ENCODE measurements around the gene PPP6R3.

Gene PPP6R3

DNA sequence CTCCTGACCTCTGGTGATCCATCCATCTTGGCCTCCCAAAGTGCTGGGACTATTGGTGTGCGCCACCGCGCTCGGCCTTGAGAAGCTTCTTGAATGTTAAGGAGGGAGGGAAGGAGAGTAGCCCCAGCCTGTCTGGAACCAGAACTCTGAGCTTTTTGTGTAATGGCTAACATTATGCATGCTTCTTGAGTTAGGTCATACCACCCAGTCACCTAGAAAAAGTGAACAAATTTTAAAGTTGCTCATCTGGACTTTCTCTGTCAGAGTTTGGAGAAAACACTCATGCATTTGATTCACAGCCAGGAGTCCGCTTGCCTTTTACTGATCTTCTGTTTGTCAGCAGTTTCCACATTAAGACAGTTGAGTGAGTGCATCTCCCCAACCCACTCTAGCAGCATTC is 82.1 kb downstream of the PPP6R3 start:
- TF ChIP-seq, protein P1, sequence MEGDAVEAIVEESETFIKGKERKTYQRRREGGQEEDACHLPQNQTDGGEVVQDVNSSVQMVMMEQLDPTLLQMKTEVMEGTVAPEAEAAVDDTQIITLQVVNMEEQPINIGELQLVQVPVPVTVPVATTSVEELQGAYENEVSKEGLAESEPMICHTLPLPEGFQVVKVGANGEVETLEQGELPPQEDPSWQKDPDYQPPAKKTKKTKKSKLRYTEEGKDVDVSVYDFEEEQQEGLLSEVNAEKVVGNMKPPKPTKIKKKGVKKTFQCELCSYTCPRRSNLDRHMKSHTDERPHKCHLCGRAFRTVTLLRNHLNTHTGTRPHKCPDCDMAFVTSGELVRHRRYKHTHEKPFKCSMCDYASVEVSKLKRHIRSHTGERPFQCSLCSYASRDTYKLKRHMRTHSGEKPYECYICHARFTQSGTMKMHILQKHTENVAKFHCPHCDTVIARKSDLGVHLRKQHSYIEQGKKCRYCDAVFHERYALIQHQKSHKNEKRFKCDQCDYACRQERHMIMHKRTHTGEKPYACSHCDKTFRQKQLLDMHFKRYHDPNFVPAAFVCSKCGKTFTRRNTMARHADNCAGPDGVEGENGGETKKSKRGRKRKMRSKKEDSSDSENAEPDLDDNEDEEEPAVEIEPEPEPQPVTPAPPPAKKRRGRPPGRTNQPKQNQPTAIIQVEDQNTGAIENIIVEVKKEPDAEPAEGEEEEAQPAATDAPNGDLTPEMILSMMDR (IDR thresholded peaks at IDR 0.05; ENCODE audit: borderline replicate concordance, control extremely low read depth, extremely low read depth, insufficient read depth, missing control alignments) = no peak
- no peak for DNase-seq (ENCODE audit: low spot score)
- in situ Hi-C loops (cut with MboI; ENCODE audit: low sequenced_read_pairs, unreplicated experiment) = no loop called here

DNA sequence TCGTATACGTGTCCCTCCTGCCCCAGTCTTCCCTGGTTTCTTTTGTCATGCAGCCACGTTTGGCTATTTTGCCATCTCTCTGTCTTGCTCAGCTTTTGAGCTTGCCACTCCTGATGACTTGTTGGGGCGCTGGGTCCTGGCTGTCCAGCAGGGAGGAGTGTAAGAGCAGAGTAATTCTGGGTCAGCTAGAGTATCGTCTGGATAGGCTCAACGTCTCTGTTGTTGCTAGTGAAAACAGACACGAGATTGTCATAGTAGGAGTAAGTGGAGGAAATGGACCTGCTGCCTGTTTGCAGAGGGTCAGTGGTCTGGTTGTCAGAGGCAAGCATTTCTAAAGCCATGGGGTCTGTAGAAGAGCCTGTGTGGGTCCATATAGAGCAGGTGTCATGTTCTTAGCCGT is 83.0 kb downstream of the PPP6R3 start:
- TF ChIP-seq, protein P1 (IDR thresholded peaks at IDR 0.05; ENCODE audit: borderline replicate concordance, control extremely low read depth, extremely low read depth, insufficient read depth, missing control alignments) = no peak
- DNase-seq (ENCODE audit: low spot score) = no peak
- in situ Hi-C loops (cut with MboI; ENCODE audit: low sequenced_read_pairs, unreplicated experiment) = no loop called here

DNA sequence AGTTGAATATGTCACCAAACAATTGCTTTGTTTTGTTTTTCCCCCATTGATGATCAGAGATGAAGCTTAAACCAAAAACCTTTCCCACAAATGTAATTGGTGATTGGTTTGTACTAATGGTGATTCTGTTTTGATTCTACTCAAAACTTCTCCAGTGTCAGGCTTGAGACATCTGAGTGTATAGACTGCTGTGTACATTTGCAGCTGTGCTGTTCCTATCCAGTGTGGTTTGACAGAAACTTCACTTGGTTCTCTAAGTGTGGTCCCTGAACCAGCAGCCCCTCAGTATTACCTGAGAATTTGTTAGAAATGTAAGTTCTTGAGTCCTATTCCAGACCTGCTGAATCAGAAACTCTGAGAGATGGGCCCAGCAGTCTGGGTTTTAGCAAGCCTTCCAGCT is 84.8 kb downstream of the PPP6R3 start:
- in situ Hi-C loops (cut with MboI; ENCODE audit: low sequenced_read_pairs, unreplicated experiment) = no loop called here
- TF ChIP-seq, protein P1 (IDR thresholded peaks at IDR 0.05; ENCODE audit: borderline replicate concordance, control extremely low read depth, extremely low read depth, insufficient read depth, missing control alignments) = no peak
- DNase-seq (ENCODE audit: low spot score) = no peak

DNA sequence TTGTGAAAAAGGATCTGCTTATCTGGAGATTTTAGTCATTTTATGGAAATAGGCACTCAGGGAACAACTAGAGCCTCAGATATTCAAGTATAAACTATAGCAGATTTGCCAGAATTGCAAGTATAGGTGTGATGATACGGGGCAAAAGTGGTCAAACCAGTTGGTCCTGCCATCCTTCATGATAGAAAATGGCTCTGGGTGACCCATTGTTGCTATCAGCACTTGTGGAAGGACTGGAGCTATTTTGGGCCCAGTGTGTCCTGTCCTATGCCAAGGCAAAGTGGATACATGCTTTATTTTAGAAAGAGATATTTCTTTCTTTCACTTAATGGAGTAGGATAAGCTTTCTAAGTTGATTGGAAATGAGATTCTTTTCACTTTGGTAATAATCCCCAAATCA is 85.2 kb downstream of the PPP6R3 start:
- DNase-seq (ENCODE audit: low spot score) = no peak
- in situ Hi-C loops (cut with MboI; ENCODE audit: low sequenced_read_pairs, unreplicated experiment) = no loop called here
- TF ChIP-seq, protein P1 (IDR thresholded peaks at IDR 0.05; ENCODE audit: borderline replicate concordance, control extremely low read depth, extremely low read depth, insufficient read depth, missing control alignments) = no peak

DNA sequence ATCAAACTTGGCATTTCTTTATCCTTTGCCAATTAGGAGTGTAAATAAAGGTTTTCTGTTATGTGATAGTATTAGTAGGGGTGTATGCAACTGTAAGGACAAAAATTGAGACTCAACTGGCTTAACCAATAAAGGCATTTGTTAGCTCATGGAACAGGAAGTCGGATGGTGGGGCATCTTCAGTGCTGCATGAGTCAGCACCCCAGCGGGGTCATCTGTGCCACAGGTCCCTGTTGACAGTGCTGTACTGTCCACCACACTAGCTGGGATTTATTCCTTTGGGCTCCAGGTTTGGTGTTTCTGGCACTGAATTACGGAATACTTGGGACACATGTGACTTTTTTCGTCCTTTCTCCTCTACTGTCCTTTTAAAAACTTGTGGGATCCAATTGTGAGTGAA is 86.0 kb downstream of the PPP6R3 start:
- in situ Hi-C loops (cut with MboI; ENCODE audit: low sequenced_read_pairs, unreplicated experiment) = no loop called here
- no peak for DNase-seq (ENCODE audit: low spot score)
- TF ChIP-seq, protein P1 (IDR thresholded peaks at IDR 0.05; ENCODE audit: borderline replicate concordance, control extremely low read depth, extremely low read depth, insufficient read depth, missing control alignments) = no peak

DNA sequence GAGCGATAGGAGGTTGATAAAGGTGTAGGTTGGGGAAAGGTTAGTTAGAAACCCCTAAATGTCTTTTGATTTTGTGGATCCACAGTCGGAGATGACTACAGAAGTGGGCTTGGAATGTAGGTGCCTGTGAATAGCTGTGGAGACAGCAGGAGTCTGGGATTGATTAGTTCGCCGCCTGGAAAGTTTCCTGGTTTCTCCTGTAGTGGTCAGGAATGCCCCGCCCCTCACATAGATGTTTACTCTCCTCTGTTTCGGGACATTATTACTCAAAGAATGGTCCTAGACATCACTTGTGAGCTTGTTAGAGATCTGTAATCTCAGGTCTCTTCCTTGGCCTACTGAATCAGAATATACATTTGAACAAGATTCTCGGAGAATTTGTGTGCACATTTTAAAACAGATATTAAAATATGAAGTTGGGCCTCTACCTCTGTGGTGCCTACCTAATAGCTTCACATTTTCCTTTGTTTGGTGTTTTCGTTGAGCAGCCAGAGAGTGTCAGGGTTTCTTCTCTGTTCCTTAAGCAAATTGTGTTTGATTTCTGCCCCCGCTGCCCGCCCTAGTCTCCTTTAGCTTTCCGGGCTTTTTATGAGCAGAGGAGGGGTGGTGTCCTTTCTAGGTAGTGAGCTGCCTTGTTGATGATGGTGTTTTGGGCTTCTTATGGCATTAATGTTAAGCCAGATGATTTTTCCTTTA is 89.4 kb downstream of the PPP6R3 start:
- no peak for DNase-seq (ENCODE audit: low spot score)
- in situ Hi-C loops (cut with MboI; ENCODE audit: low sequenced_read_pairs, unreplicated experiment) = no loop called here
- TF ChIP-seq, protein P1 (IDR thresholded peaks at IDR 0.05; ENCODE audit: borderline replicate concordance, control extremely low read depth, extremely low read depth, insufficient read depth, missing control alignments) = no peak
